ENCODE data around the gene MPP4. TPM values are rescaled to one million over a fixed set of nuclear protein-coding genes. Genes with fewer than 3 reads are reported as not detected.

The MPP4 gene
- total and polyA plus RNA-seq, 10 of the 15 experiments (the other 5 are each of a cell fraction or from before 2014, with no cell fraction given): 0.03 to 0.14 (median 0.05) TPM; not detected in 4

GRCh38 chr2:201639205-201639604 is 59.2 kb downstream of the MPP4 start:
- Histone ChIP-seq H3K4me1 (ENCODE audit: control insufficient read depth, insufficient read depth, low read length) (no peaks in the 10 kb centered on the region), H4K20me1 (ENCODE audit: control insufficient read depth, insufficient read depth) (no peaks in the 10 kb centered on the region), H3K27me3 (replicated peaks in 1 of 2; ENCODE audit: control insufficient read depth in 2 of 2, insufficient read depth in 2 of 2, low read length in 1 of 2) (no peaks in the 10 kb centered on the region), H3K79me2 (ENCODE audit: control insufficient read depth, insufficient read depth, low read length) (0 out of 2 replicates have a peak, but pooled peaks cover 2% of the 10 kb centered on the region), H3K4me2 (ENCODE audit: control insufficient read depth, insufficient read depth) (no peak overlapping the region), H3K9me3 (replicated peaks; ENCODE audit: control insufficient read depth, insufficient read depth, low read length) (no peaks in the 10 kb centered on the region), H2AFZ (ENCODE audit: control insufficient read depth, low read depth, low read length) (no peak overlapping the region), H3K4me3 (no peak overlapping the region), H3K9ac (ENCODE audit: control insufficient read depth, insufficient read depth, low read length) (no peak overlapping the region), H3K36me3 (ENCODE audit: control insufficient read depth in 2 of 2, insufficient read depth in 2 of 2, low read length in 1 of 2) (no peaks in the 10 kb centered on the region), H3K27ac (ENCODE audit: control insufficient read depth, insufficient read depth) (no peak overlapping the region)
- 65% methylated on average over 3 of the region's 3 CpGs for WGBS (ENCODE audit: insufficient coverage, insufficient replicate concordance, low lambda C conversion rate, missing lambda C conversion rate)
- ATAC-seq (no peak), DNase-seq (ENCODE audit: low read depth, low spot score) (no peak), FAIRE-seq (peak; percentile 7)
- ChIA-PET RAD21 (ENCODE audit: unreplicated experiment) (interaction anchor here (1.7 kb wide), 1 partner anchor 407 kb away, joined by 4 read pairs; no protein-coding TSS in a partner anchor), CTCF (no interaction called here), SMC1A (ENCODE audit: uncharacterized antibody, unreplicated experiment) (interaction anchor here (1.6 kb wide), 1 partner anchor 19 kb away, joined by 3 read pairs; no protein-coding TSS in a partner anchor), POLR2A (no interaction called here)
- BruUV-seq (replicated peaks): no TSS peak
- intact Hi-C loops (cut with micrococcal nuclease; ENCODE audit: unreplicated experiment) (no loop called here), in situ Hi-C loops (cut with MboI) (no loop called here)
- no peak for TF ChIP-seq POLR2A (IDR thresholded peaks at IDR 0.05; ENCODE audit: low read depth, low read length)
- TF ChIP-seq ZBTB33 (IDR thresholded peaks at IDR 0.05): no peak
- TF ChIP-seq BCL3 (IDR thresholded peaks at IDR 0.05; ENCODE audit: borderline replicate concordance, insufficient read depth, low read depth, low read length, poor library complexity, severe bottlenecking): peak; percentile 26
- peak; percentile 21; the same call in 1 of the 2 replicates for TF ChIP-seq RUNX3 (IDR thresholded peaks at IDR 0.05; ENCODE audit: low read length)
- TF ChIP-seq BRCA1 (IDR thresholded peaks at IDR 0.05; ENCODE audit: low read depth, low read length): no peak
- TF ChIP-seq POLR2AphosphoS5 (IDR thresholded peaks at IDR 0.05; ENCODE audit: low read length): no peak
- TF ChIP-seq SMC3 (IDR thresholded peaks at IDR 0.05; ENCODE audit: borderline replicate concordance, low read length): no peak
